Lower leg skin (tissue), 3 donors: Measurements from ENCODE around the gene FBH1.

Experiments
- POLR2A ChIP-seq, 2 donors: fragments of 450-650 bp; IDR thresholded peaks; one replicate each; pipeline ENCODE4 v1.6.1; 2016 to 2017; ENCODE audit warnings: antibody characterized with exemption in 2 of 2, mild to moderate bottlenecking in 1 of 2, moderate library complexity in 1 of 2
- TF ChIP-seq, protein P1 (sequence below), 3 donors: fragments of 450-650 bp; IDR thresholded peaks; one replicate each; pipeline ENCODE4 v1.5.1; 2016; ENCODE audit warnings: antibody characterized with exemption in 3 of 3, mild to moderate bottlenecking in 3 of 3, moderate library complexity in 2 of 3

DNA sequence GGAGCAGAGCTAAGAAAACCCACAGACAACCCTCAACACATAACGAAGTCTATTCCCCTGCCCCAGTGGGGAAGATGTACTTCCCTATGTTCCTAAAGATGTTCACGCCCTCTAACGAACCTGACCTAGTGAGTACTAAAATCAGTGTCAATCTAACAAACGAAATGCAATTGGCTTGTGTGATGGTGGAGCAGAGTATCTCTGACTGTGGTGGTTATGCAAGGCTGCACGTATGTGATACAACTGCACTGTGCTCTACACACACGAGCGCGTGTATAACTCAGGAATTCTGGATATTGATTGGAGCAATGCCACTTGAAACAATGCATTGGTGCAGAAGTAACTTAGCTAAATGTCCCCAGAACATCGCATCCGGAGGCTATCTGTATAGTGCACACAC lies 1.7 kb upstream of the FBH1 start:
- TF ChIP-seq, protein P1, sequence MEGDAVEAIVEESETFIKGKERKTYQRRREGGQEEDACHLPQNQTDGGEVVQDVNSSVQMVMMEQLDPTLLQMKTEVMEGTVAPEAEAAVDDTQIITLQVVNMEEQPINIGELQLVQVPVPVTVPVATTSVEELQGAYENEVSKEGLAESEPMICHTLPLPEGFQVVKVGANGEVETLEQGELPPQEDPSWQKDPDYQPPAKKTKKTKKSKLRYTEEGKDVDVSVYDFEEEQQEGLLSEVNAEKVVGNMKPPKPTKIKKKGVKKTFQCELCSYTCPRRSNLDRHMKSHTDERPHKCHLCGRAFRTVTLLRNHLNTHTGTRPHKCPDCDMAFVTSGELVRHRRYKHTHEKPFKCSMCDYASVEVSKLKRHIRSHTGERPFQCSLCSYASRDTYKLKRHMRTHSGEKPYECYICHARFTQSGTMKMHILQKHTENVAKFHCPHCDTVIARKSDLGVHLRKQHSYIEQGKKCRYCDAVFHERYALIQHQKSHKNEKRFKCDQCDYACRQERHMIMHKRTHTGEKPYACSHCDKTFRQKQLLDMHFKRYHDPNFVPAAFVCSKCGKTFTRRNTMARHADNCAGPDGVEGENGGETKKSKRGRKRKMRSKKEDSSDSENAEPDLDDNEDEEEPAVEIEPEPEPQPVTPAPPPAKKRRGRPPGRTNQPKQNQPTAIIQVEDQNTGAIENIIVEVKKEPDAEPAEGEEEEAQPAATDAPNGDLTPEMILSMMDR (IDR thresholded peaks at IDR 0.05), result no peak
- no peak for TF ChIP-seq POLR2A (IDR thresholded peaks at IDR 0.05)
